ENCODE data around the gene KHDC1L.
"Not testable (repeated sequence)": the region's sequence is repeated elsewhere in the genome, so short reads cannot be mapped to it uniquely, and the experiment has no call there.

The KHDC1L gene

GRCh38 chr6:73240730-73241129, 15.4 kb upstream of the KHDC1L start:
- TF ChIP-seq CTCF (IDR thresholded peaks at IDR 0.05; ENCODE audit: insufficient read depth, low read length, poor library complexity, severe bottlenecking) = no peak
- Histone ChIP-seq H3K27me3 (replicated peaks; ENCODE audit: control insufficient read depth, insufficient read depth, low read length) (no peaks in the 10 kb centered on the region), H3K4me3 (replicated peaks; ENCODE audit: low read depth, low read length) (no peak overlapping the region), H3K36me3 (ENCODE audit: control insufficient read depth, insufficient read depth, low read length) (no peaks in the 10 kb centered on the region)
- DNase-seq (ENCODE audit: extremely low read depth, insufficient read length) = no peak

DNA sequence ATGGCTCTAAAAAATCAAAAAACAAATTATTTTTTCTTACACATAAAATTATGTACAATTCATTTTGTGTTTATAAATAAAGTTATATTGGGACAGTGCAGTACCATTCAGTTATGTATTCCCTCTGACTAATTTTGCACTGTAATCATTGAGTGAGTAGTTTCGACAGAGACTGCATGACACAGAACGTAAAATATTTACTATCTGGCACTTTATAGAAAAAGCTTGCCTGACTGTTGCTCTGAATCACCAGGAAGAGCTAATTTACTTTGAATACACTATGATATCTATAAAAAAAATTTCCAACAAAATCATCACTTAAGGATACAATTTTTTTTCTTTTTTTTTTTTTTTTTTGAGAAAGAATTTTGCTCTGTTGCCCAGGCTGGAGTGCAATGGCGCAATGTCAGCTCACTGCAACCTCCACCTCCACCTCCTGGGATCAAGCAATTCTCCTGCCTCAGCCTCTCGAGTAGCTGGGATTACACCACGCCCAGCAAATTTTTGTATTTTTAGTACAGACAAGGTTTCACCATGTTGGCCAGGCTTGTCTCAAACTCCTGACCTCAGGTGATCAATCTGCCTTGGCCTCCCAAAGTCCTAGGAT, 11.0 kb upstream of the KHDC1L start:
- Histone ChIP-seq H3K27me3 (replicated peaks; ENCODE audit: control insufficient read depth, insufficient read depth, low read length) (no peaks in the 10 kb centered on the region), H3K36me3 (ENCODE audit: control insufficient read depth, insufficient read depth, low read length) (no peaks in the 10 kb centered on the region), H3K4me3 (replicated peaks; ENCODE audit: low read depth, low read length) (no peak overlapping the region)
- DNase-seq (ENCODE audit: extremely low read depth, insufficient read length) = no peak
- no peak for TF ChIP-seq CTCF (IDR thresholded peaks at IDR 0.05; ENCODE audit: insufficient read depth, low read length, poor library complexity, severe bottlenecking)

- Histone ChIP-seq H3K27me3 (replicated peaks; ENCODE audit: control insufficient read depth, insufficient read depth, low read length) (no peaks in the 10 kb centered on the region), H3K36me3 (ENCODE audit: control insufficient read depth, insufficient read depth, low read length) (no peaks in the 10 kb centered on the region), H3K4me3 (replicated peaks; ENCODE audit: low read depth, low read length) (no peak overlapping the region)
- no peak for TF ChIP-seq CTCF (IDR thresholded peaks at IDR 0.05; ENCODE audit: insufficient read depth, low read length, poor library complexity, severe bottlenecking)
- DNase-seq (ENCODE audit: extremely low read depth, insufficient read length) = no peak
Measured at GRCh38 chr6:73234733-73235132, 9.4 kb upstream of the KHDC1L start.

DNA sequence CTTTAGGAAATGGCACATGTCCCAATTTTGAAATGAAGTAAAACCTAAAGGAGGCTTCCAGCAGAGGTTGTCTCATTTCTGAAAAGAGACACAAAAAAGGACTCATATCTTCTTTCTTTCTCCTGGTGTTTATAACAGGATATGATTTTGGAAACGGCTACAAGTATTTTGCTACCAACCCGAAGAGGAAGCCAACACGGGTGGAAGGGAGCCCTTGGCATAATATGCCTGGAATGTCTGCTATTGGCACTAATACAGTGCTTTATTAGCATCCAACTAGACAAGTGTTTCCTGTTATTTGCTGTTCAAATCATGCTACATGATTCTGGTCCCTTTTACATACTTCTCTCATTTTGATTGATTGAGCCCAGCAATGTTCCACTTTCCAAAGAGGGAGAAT, 8.7 kb upstream of the KHDC1L start:
- not testable (repeated sequence) for H3K4me3 ChIP-seq (replicated peaks; ENCODE audit: low read depth, low read length); H3K36me3 ChIP-seq (ENCODE audit: control insufficient read depth, insufficient read depth, low read length); H3K27me3 ChIP-seq (replicated peaks; ENCODE audit: control insufficient read depth, insufficient read depth, low read length); DNase-seq (ENCODE audit: extremely low read depth, insufficient read length)

- no peak for DNase-seq (ENCODE audit: extremely low read depth, insufficient read length)
- Histone ChIP-seq H3K4me3 (replicated peaks; ENCODE audit: low read depth, low read length) (no peak overlapping the region), H3K36me3 (ENCODE audit: control insufficient read depth, insufficient read depth, low read length) (no peaks in the 10 kb centered on the region), H3K27me3 (replicated peaks; ENCODE audit: control insufficient read depth, insufficient read depth, low read length) (no peaks in the 10 kb centered on the region)
- no peak for TF ChIP-seq CTCF (IDR thresholded peaks at IDR 0.05; ENCODE audit: insufficient read depth, low read length, poor library complexity, severe bottlenecking)
Measured at GRCh38 chr6:73233048-73233447, 7.8 kb upstream of the KHDC1L start.

GRCh38 chr6:73231986-73232391, 6.7 kb upstream of the KHDC1L start:
- TF ChIP-seq CTCF (IDR thresholded peaks at IDR 0.05; ENCODE audit: insufficient read depth, low read length, poor library complexity, severe bottlenecking) = no peak
- no peak overlapping the region for H3K4me3 ChIP-seq (replicated peaks; ENCODE audit: low read depth, low read length)
- no peaks in the 10 kb centered on the region for H3K27me3 ChIP-seq (replicated peaks; ENCODE audit: control insufficient read depth, insufficient read depth, low read length)
- no peaks in the 10 kb centered on the region for H3K36me3 ChIP-seq (ENCODE audit: control insufficient read depth, insufficient read depth, low read length)
- no peak for DNase-seq (ENCODE audit: extremely low read depth, insufficient read length)

All from GM06990 (cell line).